GM12873 (cell line): ENCODE results near the gene CACNA1G.
A peak's percentile ranks its signal among the peaks of the same experiment; 100 is the strongest.

Experiments
- CTCF ChIP-seq: IDR thresholded peaks from 2 replicates; pipeline ENCODE4 v1.5.1; 2012; ENCODE audit warnings: low read depth, mild to moderate bottlenecking, moderate library complexity, low read length, control low read depth; ENCODE audit not compliant: insufficient read depth; ENCODE audit errors: missing control alignments

Gene CACNA1G

DNA sequence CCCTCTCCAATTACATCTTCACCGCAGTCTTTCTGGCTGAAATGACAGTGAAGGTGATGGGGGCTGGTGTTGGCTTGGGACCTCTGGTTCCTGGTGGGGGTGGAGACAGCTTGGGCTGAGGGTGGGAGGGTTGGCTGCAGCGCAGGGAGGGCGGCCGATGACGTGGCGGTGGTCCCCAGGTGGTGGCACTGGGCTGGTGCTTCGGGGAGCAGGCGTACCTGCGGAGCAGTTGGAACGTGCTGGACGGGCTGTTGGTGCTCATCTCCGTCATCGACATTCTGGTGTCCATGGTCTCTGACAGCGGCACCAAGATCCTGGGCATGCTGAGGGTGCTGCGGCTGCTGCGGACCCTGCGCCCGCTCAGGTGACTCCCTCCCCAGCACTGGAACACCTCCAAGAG, 42.3 kb downstream of the CACNA1G start:
- no peak for TF ChIP-seq CTCF

GRCh38 chr17:50603340-50603739, 42.8 kb downstream of the CACNA1G start:
- peak; percentile 56 for TF ChIP-seq CTCF

DNA sequence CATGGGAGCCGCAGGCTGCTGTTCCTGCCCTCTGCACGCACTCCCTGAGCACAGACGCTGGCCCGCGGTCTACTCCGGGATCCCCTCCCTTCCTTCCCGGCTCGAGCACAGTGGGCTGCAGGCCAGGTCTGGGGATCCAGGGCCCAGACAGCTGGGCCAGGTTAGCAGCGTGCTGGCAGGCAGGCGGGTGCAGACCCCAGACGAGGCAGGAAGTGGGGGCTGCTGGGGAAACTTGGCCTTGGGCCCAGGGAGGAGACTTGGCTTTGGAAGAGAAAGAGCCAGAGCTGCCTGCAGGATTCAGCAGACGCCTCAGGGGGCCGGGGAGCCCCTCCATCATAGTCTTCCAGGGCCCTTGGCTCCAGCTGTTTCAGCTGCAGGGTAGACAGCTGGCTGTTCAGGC, 44.0 kb downstream of the CACNA1G start:
- TF ChIP-seq CTCF = no peak

DNA sequence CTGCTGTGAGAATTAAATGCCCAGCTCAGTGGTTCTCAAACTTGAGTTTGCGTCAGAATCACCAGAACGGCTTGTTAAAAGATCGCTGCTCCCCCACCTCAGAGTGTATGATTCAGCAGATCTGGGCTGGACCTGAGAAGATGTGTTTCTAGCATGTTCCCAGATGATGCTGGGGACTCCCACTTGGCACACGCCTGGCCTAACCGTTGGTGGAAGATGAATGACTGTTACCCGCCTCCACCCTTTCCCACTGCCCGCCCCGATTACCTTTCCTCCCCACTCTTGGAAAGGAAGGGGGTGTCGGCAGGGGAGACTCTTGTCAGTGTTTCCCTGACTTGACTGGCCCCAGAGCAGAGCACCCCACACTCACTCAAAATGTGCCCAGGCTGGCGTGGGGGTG, 44.9 kb downstream of the CACNA1G start:
- no peak for TF ChIP-seq CTCF

- TF ChIP-seq CTCF = no peak
Measured at GRCh38 chr17:50607522-50608175, 47.1 kb downstream of the CACNA1G start.

DNA sequence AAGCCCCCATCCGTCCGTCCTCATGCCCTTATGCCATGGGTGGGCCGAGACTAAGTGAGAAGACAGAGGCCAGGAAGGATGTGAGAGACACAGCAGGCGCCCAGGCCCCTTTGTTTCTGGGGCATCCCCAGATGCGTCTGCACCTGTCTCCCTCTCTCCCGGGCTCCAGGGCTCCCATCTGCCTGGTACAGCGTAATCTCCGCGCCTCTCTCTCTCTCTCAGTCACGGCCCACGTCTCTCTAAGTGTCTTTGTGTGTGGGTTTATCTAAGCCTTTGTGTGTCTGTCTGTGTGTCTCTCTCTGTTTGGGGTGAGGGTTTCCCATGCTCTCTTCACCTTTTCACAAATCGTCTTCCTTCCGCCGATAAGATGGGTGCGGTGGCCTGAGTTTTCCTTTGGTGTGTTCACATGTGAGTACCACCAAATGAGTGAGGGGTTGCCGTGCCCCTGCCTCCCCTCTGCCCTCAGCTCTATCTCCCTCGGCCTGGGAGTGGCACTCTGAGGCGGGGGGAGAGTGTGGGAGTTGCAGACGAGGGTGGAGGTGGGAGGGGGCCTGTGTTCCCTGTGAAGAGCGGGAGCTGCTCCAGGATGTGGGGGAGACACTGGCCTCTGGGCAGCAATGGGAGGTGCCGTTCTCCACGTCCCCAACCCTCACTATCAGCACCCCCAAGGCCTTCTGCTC, 48.3 kb downstream of the CACNA1G start:
- no peak for TF ChIP-seq CTCF

DNA sequence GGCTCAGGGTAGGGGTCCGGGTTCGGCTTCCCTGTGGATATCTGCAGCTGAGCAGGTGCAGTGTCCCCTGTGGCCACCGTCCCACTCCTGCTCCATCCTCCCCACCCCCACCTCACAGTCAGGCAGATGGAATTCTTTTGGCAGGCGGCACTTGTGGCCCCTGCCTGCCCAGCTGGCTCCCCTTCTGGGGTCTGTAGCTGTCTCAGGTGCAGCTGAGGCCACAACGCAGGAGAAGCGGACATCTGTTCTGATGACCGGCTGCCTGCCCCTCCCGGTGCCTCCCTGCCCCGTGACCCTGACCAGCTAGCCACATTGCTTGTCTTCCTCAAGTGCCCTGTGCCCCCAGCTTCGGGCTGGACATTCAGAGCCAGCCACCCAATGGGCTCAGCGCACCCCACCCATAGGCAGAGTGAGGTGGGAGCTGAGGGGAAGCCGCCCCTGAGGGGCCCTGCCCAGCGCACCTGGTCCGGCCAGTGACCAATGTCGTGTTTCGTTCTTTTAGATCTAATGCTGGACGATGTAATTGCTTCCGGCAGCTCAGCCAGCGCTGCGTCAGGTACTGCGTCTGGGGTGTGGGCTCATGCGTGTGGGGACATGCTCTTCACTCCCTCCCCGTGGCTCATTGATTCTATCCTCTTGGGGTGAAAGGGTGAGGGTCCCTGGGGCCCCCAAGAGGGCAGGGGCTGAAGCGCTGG, 49.0 kb downstream of the CACNA1G start:
- no peak for TF ChIP-seq CTCF
